ENCODE data around the gene SELENOW. TPM values are rescaled to one million over a fixed set of nuclear protein-coding genes. Genes with fewer than 3 reads are reported as not detected.
"Not testable (repeated sequence)": the region's sequence is repeated elsewhere in the genome, so short reads cannot be mapped to it uniquely, and the experiment has no call there.

Gene SELENOW
- total RNA-seq, 2 experiments from 2014 or later = 71.6 TPM

GRCh38 chr19:47745010-47745901, 33.2 kb upstream of the SELENOW start, which contains the start of gene NOP53:
Gene NOP53 (plus strand): TSS chr19:47745546. CDS start chr19:47745560, 14 bp downstream.
- intact Hi-C loops (cut with DNase I, micrococcal nuclease) = loop anchor here in 1 of 2 experiments (1.0 to 2.0 kb wide), 3 partner anchors 136 to 396 kb away; partner anchors contain the start of genes BICRA, DHX34 and KPTN
- H3K36me3 ChIP-seq (ENCODE audit: insufficient read depth, low read length) = peaks cover 28% of the 10 kb centered on the region
- peaks cover 39% of the 10 kb centered on the region for H3K4me1 Mint-ChIP-seq (ENCODE audit: low read depth)
- peak within 1 kb of the TSS; percentile 93 to 98 for H3K27ac ChIP-seq (ENCODE audit: low read depth in 1 of 2, low read length in 2 of 2)
- no peaks in the 10 kb centered on the region for H3K9me3 Mint-ChIP-seq
- DNase-seq (peak; percentile 94 to 99 (median 97)), ATAC-seq (ENCODE audit: poor library complexity) (peak; percentile 80)
- H3K4me1 ChIP-seq (ENCODE audit: insufficient read depth, low read length) = peaks cover 66% of the 10 kb centered on the region
- H3K27me3 ChIP-seq (ENCODE audit: control insufficient read depth in 1 of 2, insufficient read depth in 2 of 2, low read length in 2 of 2) = no peaks in the 10 kb centered on the region
- H3K27me3 Mint-ChIP-seq = no peaks in the 10 kb centered on the region
- H3K27ac Mint-ChIP-seq = peak within 1 kb of the TSS; percentile 94
- H3K9me3 ChIP-seq (ENCODE audit: control insufficient read depth in 1 of 2, insufficient read depth in 1 of 2, low read length in 2 of 2) = no peaks in the 10 kb centered on the region
- no peak for TF ChIP-seq CTCF (IDR thresholded peaks at IDR 0.05)
- peaks cover 36% of the 10 kb centered on the region for H3K36me3 Mint-ChIP-seq (ENCODE audit: low read depth)
- H3K4me3 ChIP-seq (ENCODE audit: low read length) = peak within 1 kb of the TSS; percentile 59
- CTCF ChIA-PET = interaction anchor here (1.6 to 2.2 kb wide), 3 partner anchors 32 to 230 kb away, joined by 3 to 9 read pairs (median 9); partner anchors contain the start of genes EHD2 and NAPA
- H3K4me3 Mint-ChIP-seq = peak within 1 kb of the TSS; percentile 98
- POLR2A ChIA-PET = interaction anchor here (0.6 to 2.8 kb wide), 13 partner anchors 11 to 632 kb away, joined by 3 to 10 read pairs (median 5); partner anchors contain the start of genes DHX34, KPTN and ZC3H4

GRCh38 chr19:47746129-47746528, 32.4 kb upstream of the SELENOW start:
- CTCF ChIA-PET = interaction anchor here (1.6 to 2.2 kb wide), 3 partner anchors 33 to 231 kb away, joined by 3 to 9 read pairs (median 9); partner anchors contain the start of genes EHD2 and NAPA
- H3K27me3 ChIP-seq (ENCODE audit: control insufficient read depth in 1 of 2, insufficient read depth in 2 of 2, low read length in 2 of 2); ATAC-seq (ENCODE audit: poor library complexity); H3K9me3 Mint-ChIP-seq; H3K9me3 ChIP-seq (ENCODE audit: control insufficient read depth in 1 of 2, insufficient read depth in 1 of 2, low read length in 2 of 2); H3K27me3 Mint-ChIP-seq; intact Hi-C loops (cut with DNase I, micrococcal nuclease); DNase-seq; H3K27ac ChIP-seq (ENCODE audit: low read depth in 1 of 2, low read length in 2 of 2): not testable (repeated sequence)
- Mint-ChIP-seq H3K4me1 (ENCODE audit: low read depth) (peaks cover 39% of the 10 kb centered on the region), H3K36me3 (ENCODE audit: low read depth) (peaks cover 43% of the 10 kb centered on the region), H3K27ac (peak overlapping the region; percentile 94), H3K4me3 (peak overlapping the region; percentile 98)
- H3K36me3 ChIP-seq (ENCODE audit: insufficient read depth, low read length) = peaks cover 37% of the 10 kb centered on the region
- POLR2A ChIA-PET = interaction anchor here (1.1 to 2.8 kb wide), 7 partner anchors 12 to 313 kb away, joined by 3 to 10 read pairs (median 6); partner anchors contain the start of gene KPTN
- peak overlapping the region; percentile 59 for H3K4me3 ChIP-seq (ENCODE audit: low read length)
- H3K4me1 ChIP-seq (ENCODE audit: insufficient read depth, low read length) = peaks cover 69% of the 10 kb centered on the region

- H3K27me3 Mint-ChIP-seq = no peaks in the 10 kb centered on the region
- peaks cover 67% of the 10 kb centered on the region for H3K36me3 ChIP-seq (ENCODE audit: insufficient read depth, low read length)
- H3K4me1 ChIP-seq (ENCODE audit: insufficient read depth, low read length) = peaks cover 60% of the 10 kb centered on the region
- peaks cover 75% of the 10 kb centered on the region for H3K36me3 Mint-ChIP-seq (ENCODE audit: low read depth)
- peak overlapping the region; percentile 61 for H3K27ac Mint-ChIP-seq
- intact Hi-C loops (cut with DNase I, micrococcal nuclease) = no loop called here
- H3K4me3 ChIP-seq (ENCODE audit: low read length) = no peak overlapping the region
- DNase-seq (no peak), ATAC-seq (ENCODE audit: poor library complexity) (no peak)
- peak overlapping the region; percentile 74 for H3K4me3 Mint-ChIP-seq
- H3K27me3 ChIP-seq (ENCODE audit: control insufficient read depth in 1 of 2, insufficient read depth in 2 of 2, low read length in 2 of 2) = no peaks in the 10 kb centered on the region
- ChIA-PET POLR2A (no interaction called here), CTCF (no interaction called here)
- no peaks in the 10 kb centered on the region for H3K9me3 ChIP-seq (ENCODE audit: control insufficient read depth in 1 of 2, insufficient read depth in 1 of 2, low read length in 2 of 2)
- no peak for TF ChIP-seq CTCF (IDR thresholded peaks at IDR 0.05)
- peaks cover 50% of the 10 kb centered on the region for H3K4me1 Mint-ChIP-seq (ENCODE audit: low read depth)
- H3K27ac ChIP-seq (ENCODE audit: low read depth in 1 of 2, low read length in 2 of 2) = no peak overlapping the region
- no peaks in the 10 kb centered on the region for H3K9me3 Mint-ChIP-seq
Measured at GRCh38 chr19:47749326-47749725, 29.2 kb upstream of the SELENOW start.
